Breast epithelium (tissue), 4 donors: ENCODE results near the gene SEMA3F. TPM values are rescaled to one million over a fixed set of nuclear protein-coding genes. Genes with fewer than 3 reads are reported as not detected.

Experiments
- DNase-seq, 2 donors: peaks; one replicate each; pipeline ENCODE4 v3.0.0-alpha.2; 2019; ENCODE audit warnings: low spot score in 2 of 2
- H3K27ac ChIP-seq, 2 donors: fragments of 200-600 bp; sonication (generic) in 1 of 2; one replicate each; pipeline ENCODE4 v1.5.1; 2016 to 2019; ENCODE audit warnings: mild to moderate bottlenecking in 1 of 2
- H3K27me3 ChIP-seq, 2 donors: fragments of 200-600 bp; sonication (generic) in 1 of 2; one replicate each; pipeline versions ENCODE4 v1.5.1 to v1.6.0; 2017 to 2019; ENCODE audit warnings: control low read depth in 1 of 2, mild to moderate bottlenecking in 1 of 2
- H3K36me3 ChIP-seq: fragments of 200-600 bp; one replicate; pipeline ENCODE4 v1.5.1; 2019
- H3K4me1 ChIP-seq, 2 donors: fragments of 200-600 bp; sonication (generic); one replicate each; pipeline ENCODE4 v1.5.1; 2016 to 2019; ENCODE audit warnings: control low read depth in 1 of 2
- H3K4me3 ChIP-seq, 3 donors: fragments of 200-600 bp; sonication (generic); 1 replicate in 2 of 3; 2 replicates in 1 of 3; pipeline ENCODE4 v1.5.1; 2016 to 2019; ENCODE audit warnings: mild to moderate bottlenecking in 3 of 3, moderate library complexity in 2 of 3
- H3K9me3 ChIP-seq, 2 donors: fragments of 200-600 bp; sonication (generic) in 1 of 2; one replicate each; pipeline ENCODE4 v1.5.1; 2016 to 2019; ENCODE audit warnings: control low read depth in 1 of 2
- POLR2A ChIP-seq: fragments of 450-650 bp; IDR thresholded peaks from one replicate; pipeline ENCODE4 v1.6.1; 2016; ENCODE audit warnings: antibody characterized with exemption, mild to moderate bottlenecking, moderate library complexity
- POLR2AphosphoS5 ChIP-seq, 3 donors: sonication (generic); formaldehyde crosslinking; IDR thresholded peaks; one replicate each; pipeline ENCODE4 v1.6.1; 2017; ENCODE audit warnings: antibody characterized with exemption in 3 of 3
- intact Hi-C: fragments of 100-400 bp; cut with DNase I; formaldehyde crosslinking; loops from one replicate; pipeline ENCODE4 v1.15.1; 2023; ENCODE audit warnings: low total_unique reads
- total RNA-seq, 3 donors: library from RNA; depleted of rRNA; stranded (reverse); fragments of >200 nt; gene quantifications; one replicate each; pipeline ENCODE4 v1.1.0, GENCODE V29; 2016
- TF ChIP-seq, protein P1 (sequence below), 3 donors: fragments of 450-650 bp; IDR thresholded peaks; one replicate each; pipeline ENCODE4 v1.5.1; 2016 to 2017; ENCODE audit warnings: antibody characterized with exemption in 3 of 3, mild to moderate bottlenecking in 3 of 3, moderate library complexity in 3 of 3

Gene SEMA3F
- total RNA-seq, 3 donors from 2014 or later: 7.7 to 49.8 (median 26.9) TPM

DNA sequence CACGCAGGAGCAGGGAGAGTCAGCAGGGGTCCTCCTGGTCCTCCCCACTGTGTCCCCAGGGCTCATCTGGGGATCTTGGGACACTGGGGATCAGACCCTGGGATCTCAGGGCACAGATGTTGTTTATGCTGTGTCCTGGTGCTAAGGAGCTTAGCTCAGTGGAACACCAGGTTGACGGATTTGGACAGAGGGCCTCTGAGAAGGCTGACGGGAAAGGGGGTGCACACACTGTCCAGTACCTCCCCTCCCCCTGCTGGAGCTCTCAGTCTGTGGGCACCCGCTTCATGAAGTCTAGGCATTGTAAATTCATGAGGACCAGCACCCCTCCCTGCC lies 21.9 kb upstream of the SEMA3F start:
- Histone ChIP-seq H3K36me3 (no peaks in the 10 kb centered on the region), H3K27me3 (no peaks in the 10 kb centered on the region), H3K4me3 (no peak overlapping the region), H3K27ac (no peak overlapping the region), H3K4me1 (peaks cover under 1 to 6% of the 10 kb centered on the region in 2 donors), H3K9me3 (no peaks in the 10 kb centered on the region)
- TF ChIP-seq, protein P1, sequence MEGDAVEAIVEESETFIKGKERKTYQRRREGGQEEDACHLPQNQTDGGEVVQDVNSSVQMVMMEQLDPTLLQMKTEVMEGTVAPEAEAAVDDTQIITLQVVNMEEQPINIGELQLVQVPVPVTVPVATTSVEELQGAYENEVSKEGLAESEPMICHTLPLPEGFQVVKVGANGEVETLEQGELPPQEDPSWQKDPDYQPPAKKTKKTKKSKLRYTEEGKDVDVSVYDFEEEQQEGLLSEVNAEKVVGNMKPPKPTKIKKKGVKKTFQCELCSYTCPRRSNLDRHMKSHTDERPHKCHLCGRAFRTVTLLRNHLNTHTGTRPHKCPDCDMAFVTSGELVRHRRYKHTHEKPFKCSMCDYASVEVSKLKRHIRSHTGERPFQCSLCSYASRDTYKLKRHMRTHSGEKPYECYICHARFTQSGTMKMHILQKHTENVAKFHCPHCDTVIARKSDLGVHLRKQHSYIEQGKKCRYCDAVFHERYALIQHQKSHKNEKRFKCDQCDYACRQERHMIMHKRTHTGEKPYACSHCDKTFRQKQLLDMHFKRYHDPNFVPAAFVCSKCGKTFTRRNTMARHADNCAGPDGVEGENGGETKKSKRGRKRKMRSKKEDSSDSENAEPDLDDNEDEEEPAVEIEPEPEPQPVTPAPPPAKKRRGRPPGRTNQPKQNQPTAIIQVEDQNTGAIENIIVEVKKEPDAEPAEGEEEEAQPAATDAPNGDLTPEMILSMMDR (IDR thresholded peaks at IDR 0.05): no peak
- TF ChIP-seq POLR2A (no peak), POLR2AphosphoS5 (IDR thresholded peaks at IDR 0.05) (no peak)
- intact Hi-C loops: no loop called here
- DNase-seq: no peak

DNA sequence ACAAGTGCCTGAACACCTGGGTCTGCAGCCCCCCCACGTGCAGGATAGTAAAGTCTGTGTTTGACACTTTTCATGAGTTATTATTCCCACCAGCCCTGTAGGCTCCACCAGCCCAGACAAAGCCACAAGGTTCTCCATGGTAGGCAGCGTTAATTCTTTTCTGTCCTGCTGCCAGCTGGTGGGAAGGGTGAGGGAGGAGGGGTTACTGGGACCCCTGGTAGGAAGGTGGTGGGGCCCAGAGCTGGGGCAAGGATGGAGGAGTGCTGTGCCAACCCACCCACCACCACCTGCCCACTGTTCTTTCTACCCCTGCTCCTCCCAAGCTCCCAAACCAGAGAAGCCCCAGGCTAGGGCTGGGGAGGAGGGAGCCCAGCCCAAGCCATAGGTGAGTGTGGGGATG lies 20.8 kb upstream of the SEMA3F start:
- Histone ChIP-seq H3K4me3 (no peak overlapping the region), H3K4me1 (peaks cover 4 to 15% of the 10 kb centered on the region in 2 donors), H3K9me3 (no peaks in the 10 kb centered on the region), H3K27ac (no peak overlapping the region), H3K27me3 (no peaks in the 10 kb centered on the region), H3K36me3 (no peaks in the 10 kb centered on the region)
- TF ChIP-seq, protein P1 (IDR thresholded peaks at IDR 0.05): no peak
- TF ChIP-seq POLR2AphosphoS5 (IDR thresholded peaks at IDR 0.05) (no peak), POLR2A (no peak)
- no peak for DNase-seq
- intact Hi-C loops: no loop called here

DNA sequence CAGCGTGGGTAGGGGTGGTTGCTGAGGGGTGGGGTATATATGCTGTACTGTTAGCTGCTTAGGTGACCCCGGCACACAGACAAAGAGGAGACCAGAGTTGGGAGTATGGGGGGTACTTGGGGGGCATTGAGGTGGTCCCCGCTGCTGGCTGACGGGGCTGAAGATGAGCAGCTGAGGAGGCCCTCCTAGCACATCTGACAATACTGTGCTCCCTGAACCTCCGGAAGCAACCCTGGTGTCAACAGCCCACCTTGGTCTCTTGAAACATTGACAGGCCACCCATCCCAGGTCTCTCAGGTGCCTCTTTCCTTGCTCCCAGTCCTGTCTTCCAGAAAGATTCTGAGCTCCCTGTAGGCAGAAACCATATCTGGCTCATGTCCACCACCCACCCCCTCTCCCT lies 19.2 kb upstream of the SEMA3F start:
- TF ChIP-seq, protein P1 (IDR thresholded peaks at IDR 0.05): no peak
- no peak for TF ChIP-seq POLR2A
- no peak for TF ChIP-seq POLR2AphosphoS5 (IDR thresholded peaks at IDR 0.05)
- DNase-seq: no peak
- intact Hi-C loops: no loop called here
- Histone ChIP-seq H3K9me3 (no peaks in the 10 kb centered on the region), H3K36me3 (no peaks in the 10 kb centered on the region), H3K4me1 (peaks cover 4 to 15% of the 10 kb centered on the region in 2 donors), H3K27me3 (no peaks in the 10 kb centered on the region), H3K4me3 (no peak overlapping the region), H3K27ac (no peak overlapping the region)

DNA sequence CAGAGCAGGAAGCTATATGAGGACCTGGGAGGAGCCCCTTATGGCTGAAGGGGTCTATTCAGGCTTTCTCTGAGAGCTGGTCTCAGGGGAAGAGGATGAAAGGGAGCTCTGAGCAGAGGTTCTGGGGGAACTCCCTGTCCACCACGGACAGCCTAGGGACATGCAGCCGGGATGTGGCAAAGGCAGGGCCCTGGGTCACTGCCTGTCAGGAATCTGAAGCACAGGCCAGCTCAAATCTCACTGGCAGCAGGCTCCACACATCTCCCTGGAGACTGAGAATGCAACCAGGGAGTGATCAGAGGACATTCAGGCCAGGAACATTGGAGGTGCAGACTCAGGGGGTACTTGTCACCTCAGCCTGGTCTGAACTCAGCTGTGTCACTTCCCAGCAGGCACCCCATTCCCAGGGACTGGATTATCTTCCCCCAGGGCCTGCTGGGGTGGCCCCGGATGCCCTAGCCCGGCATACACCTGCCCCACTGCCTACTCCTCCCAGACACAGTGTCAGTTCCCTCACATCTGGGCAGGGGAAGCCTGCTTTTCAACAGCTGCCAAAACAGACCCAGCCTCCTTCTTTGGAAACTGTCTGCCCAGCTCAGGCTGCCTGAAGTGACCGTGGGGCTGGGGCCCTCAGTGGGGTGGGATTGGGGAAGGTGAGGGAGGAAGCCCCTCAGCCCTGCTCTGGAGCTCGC lies 18.3 kb upstream of the SEMA3F start:
- Histone ChIP-seq H3K27ac (peak overlapping the region in 1 of 2 donors; percentile 56), H3K9me3 (no peaks in the 10 kb centered on the region), H3K27me3 (no peaks in the 10 kb centered on the region), H3K4me1 (peaks cover 4 to 15% of the 10 kb centered on the region in 2 donors), H3K36me3 (no peaks in the 10 kb centered on the region), H3K4me3 (no peak overlapping the region)
- no peak for DNase-seq
- intact Hi-C loops: no loop called here
- TF ChIP-seq POLR2A: no peak

DNA sequence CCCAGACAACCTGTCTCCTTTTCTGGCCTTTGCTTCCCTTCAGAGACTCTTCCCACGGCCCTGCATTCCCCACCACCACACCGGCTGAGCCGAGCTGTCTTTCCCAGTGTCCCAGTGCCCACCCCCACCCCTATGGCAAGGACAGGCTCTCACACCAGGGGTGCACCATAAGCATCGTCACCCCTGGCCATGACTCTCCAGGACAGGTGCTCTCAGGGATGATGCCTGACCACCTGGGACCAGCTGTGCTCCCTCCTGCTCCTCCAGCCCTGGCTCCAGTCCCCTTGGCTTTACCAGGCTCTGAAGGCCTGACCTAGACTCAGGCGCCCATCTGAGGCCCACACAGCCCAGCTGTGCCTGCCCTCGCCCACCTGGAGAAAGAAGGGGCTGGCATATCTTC lies 17.6 kb upstream of the SEMA3F start:
- Histone ChIP-seq H3K4me1 (peaks cover 4 to 15% of the 10 kb centered on the region in 2 donors), H3K27me3 (no peaks in the 10 kb centered on the region), H3K4me3 (no peak overlapping the region), H3K27ac (peak overlapping the region in 1 of 2 donors; percentile 56), H3K36me3 (no peaks in the 10 kb centered on the region), H3K9me3 (no peaks in the 10 kb centered on the region)
- TF ChIP-seq POLR2A: no peak
- no peak for TF ChIP-seq POLR2AphosphoS5 (IDR thresholded peaks at IDR 0.05)
- TF ChIP-seq, protein P1 (IDR thresholded peaks at IDR 0.05): no peak
- intact Hi-C loops: no loop called here
- DNase-seq: no peak
